ENCODE results near the gene SGMS2. TPM values are rescaled to one million over a fixed set of nuclear protein-coding genes. Genes with fewer than 3 reads are reported as not detected.

Gene SGMS2
- total RNA-seq, 1 donor from 2014 or later, result not detected

DNA sequence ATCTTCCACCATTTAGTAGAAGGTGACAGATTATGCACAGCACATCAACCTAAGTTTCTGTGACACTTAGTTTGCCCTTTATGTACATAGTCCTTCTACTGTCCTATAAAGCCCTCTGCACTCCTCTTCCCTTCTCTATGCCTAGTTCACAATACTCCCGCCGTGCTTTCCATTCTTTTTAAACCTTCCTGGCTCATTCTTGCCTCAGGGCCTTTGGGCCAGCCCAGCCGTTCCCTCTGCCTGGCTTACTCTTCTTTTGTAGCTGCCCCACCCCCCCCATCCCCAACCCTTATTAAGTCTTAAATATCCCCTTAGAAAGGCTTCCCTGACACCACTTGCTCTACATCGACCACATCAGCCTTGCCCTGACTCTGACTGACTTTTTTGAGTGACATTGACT, 33.0 kb downstream of the SGMS2 start:
- H3K27ac Mint-ChIP-seq (ENCODE audit: unreplicated experiment), result no peak overlapping the region
- no peaks in the 10 kb centered on the region for H3K36me3 Mint-ChIP-seq (ENCODE audit: unreplicated experiment)
- no peak for DNase-seq
- peaks cover 4% of the 10 kb centered on the region for H3K4me1 Mint-ChIP-seq (ENCODE audit: low read depth, unreplicated experiment)
- no peaks in the 10 kb centered on the region for H3K27me3 Mint-ChIP-seq (ENCODE audit: unreplicated experiment)
- no peak overlapping the region for H3K4me3 Mint-ChIP-seq (ENCODE audit: unreplicated experiment)
- no peaks in the 10 kb centered on the region for H3K9me3 Mint-ChIP-seq (ENCODE audit: unreplicated experiment)
- TF ChIP-seq, protein P1, sequence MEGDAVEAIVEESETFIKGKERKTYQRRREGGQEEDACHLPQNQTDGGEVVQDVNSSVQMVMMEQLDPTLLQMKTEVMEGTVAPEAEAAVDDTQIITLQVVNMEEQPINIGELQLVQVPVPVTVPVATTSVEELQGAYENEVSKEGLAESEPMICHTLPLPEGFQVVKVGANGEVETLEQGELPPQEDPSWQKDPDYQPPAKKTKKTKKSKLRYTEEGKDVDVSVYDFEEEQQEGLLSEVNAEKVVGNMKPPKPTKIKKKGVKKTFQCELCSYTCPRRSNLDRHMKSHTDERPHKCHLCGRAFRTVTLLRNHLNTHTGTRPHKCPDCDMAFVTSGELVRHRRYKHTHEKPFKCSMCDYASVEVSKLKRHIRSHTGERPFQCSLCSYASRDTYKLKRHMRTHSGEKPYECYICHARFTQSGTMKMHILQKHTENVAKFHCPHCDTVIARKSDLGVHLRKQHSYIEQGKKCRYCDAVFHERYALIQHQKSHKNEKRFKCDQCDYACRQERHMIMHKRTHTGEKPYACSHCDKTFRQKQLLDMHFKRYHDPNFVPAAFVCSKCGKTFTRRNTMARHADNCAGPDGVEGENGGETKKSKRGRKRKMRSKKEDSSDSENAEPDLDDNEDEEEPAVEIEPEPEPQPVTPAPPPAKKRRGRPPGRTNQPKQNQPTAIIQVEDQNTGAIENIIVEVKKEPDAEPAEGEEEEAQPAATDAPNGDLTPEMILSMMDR (IDR thresholded peaks at IDR 0.05; ENCODE audit: partially characterized antibody, unreplicated experiment), result no peak

- H3K36me3 Mint-ChIP-seq (ENCODE audit: unreplicated experiment), result no peaks in the 10 kb centered on the region
- peaks cover 4% of the 10 kb centered on the region for H3K4me1 Mint-ChIP-seq (ENCODE audit: low read depth, unreplicated experiment)
- no peak overlapping the region for H3K27ac Mint-ChIP-seq (ENCODE audit: unreplicated experiment)
- no peaks in the 10 kb centered on the region for H3K27me3 Mint-ChIP-seq (ENCODE audit: unreplicated experiment)
- H3K9me3 Mint-ChIP-seq (ENCODE audit: unreplicated experiment), result no peaks in the 10 kb centered on the region
- H3K4me3 Mint-ChIP-seq (ENCODE audit: unreplicated experiment), result no peak overlapping the region
- TF ChIP-seq, protein P1 (IDR thresholded peaks at IDR 0.05; ENCODE audit: partially characterized antibody, unreplicated experiment), result no peak
- no peak for DNase-seq
These were observed 33.5 kb downstream of the SGMS2 start for GRCh38 chr4:107858158-107858742.

- no peak for DNase-seq
- H3K4me1 Mint-ChIP-seq (ENCODE audit: low read depth, unreplicated experiment), result peaks cover 4% of the 10 kb centered on the region
- H3K27me3 Mint-ChIP-seq (ENCODE audit: unreplicated experiment), result no peaks in the 10 kb centered on the region
- H3K27ac Mint-ChIP-seq (ENCODE audit: unreplicated experiment), result no peak overlapping the region
- TF ChIP-seq, protein P1 (IDR thresholded peaks at IDR 0.05; ENCODE audit: partially characterized antibody, unreplicated experiment), result no peak
- H3K4me3 Mint-ChIP-seq (ENCODE audit: unreplicated experiment), result no peak overlapping the region
- H3K9me3 Mint-ChIP-seq (ENCODE audit: unreplicated experiment), result no peaks in the 10 kb centered on the region
- H3K36me3 Mint-ChIP-seq (ENCODE audit: unreplicated experiment), result no peaks in the 10 kb centered on the region
These were observed 37.9 kb downstream of the SGMS2 start for GRCh38 chr4:107862658-107863057.

DNA sequence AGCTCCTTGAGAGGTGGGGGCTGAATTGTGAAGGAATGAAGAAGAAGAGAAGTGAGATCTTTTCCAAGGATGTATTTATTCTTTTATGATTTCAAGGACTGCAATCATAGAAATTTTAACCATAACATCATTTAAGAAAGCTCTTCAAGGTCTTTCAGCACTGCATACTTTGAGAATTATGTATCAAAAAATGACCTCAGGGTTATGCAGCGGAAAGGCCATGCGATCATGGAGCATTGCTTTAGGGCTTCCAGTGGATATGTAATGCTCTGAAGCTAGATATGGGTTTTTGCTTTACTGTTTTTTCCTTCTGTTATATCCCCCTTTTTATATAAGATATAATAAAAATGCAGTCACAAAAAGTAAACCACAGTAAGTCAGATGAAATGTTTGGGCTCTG, 38.7 kb downstream of the SGMS2 start:
- Mint-ChIP-seq H3K9me3 (ENCODE audit: unreplicated experiment) (no peaks in the 10 kb centered on the region), H3K36me3 (ENCODE audit: unreplicated experiment) (no peaks in the 10 kb centered on the region), H3K4me1 (ENCODE audit: low read depth, unreplicated experiment) (peaks cover 4% of the 10 kb centered on the region), H3K27me3 (ENCODE audit: unreplicated experiment) (no peaks in the 10 kb centered on the region), H3K27ac (ENCODE audit: unreplicated experiment) (no peak overlapping the region), H3K4me3 (ENCODE audit: unreplicated experiment) (no peak overlapping the region)
- no peak for DNase-seq
- TF ChIP-seq, protein P1 (IDR thresholded peaks at IDR 0.05; ENCODE audit: partially characterized antibody, unreplicated experiment), result no peak

- H3K27ac Mint-ChIP-seq (ENCODE audit: unreplicated experiment), result no peak overlapping the region
- H3K36me3 Mint-ChIP-seq (ENCODE audit: unreplicated experiment), result no peaks in the 10 kb centered on the region
- no peaks in the 10 kb centered on the region for H3K27me3 Mint-ChIP-seq (ENCODE audit: unreplicated experiment)
- no peak overlapping the region for H3K4me3 Mint-ChIP-seq (ENCODE audit: unreplicated experiment)
- no peak for DNase-seq
- TF ChIP-seq, protein P1 (IDR thresholded peaks at IDR 0.05; ENCODE audit: partially characterized antibody, unreplicated experiment), result no peak
- no peaks in the 10 kb centered on the region for H3K9me3 Mint-ChIP-seq (ENCODE audit: unreplicated experiment)
- peaks cover 4% of the 10 kb centered on the region for H3K4me1 Mint-ChIP-seq (ENCODE audit: low read depth, unreplicated experiment)
These were observed 39.2 kb downstream of the SGMS2 start for GRCh38 chr4:107863850-107864371.
